Stimulated activated CD8-positive, alpha-beta memory T cell treated with anti-CD3 and anti-CD28 coated beads, Interleukin-15, amount 100 ng/mL, for 4 hours (primary cell): ENCODE data around the gene GIT1.
A peak's percentile ranks its signal among the peaks of the same experiment; 100 is the strongest.

Experiments used
- DNase-seq, 2 donors: peaks; one replicate each; pipeline ENCODE4 v3.0.0-alpha.2; 2020; ENCODE audit warnings: low read depth in 2 of 2

GIT1 gene

DNA sequence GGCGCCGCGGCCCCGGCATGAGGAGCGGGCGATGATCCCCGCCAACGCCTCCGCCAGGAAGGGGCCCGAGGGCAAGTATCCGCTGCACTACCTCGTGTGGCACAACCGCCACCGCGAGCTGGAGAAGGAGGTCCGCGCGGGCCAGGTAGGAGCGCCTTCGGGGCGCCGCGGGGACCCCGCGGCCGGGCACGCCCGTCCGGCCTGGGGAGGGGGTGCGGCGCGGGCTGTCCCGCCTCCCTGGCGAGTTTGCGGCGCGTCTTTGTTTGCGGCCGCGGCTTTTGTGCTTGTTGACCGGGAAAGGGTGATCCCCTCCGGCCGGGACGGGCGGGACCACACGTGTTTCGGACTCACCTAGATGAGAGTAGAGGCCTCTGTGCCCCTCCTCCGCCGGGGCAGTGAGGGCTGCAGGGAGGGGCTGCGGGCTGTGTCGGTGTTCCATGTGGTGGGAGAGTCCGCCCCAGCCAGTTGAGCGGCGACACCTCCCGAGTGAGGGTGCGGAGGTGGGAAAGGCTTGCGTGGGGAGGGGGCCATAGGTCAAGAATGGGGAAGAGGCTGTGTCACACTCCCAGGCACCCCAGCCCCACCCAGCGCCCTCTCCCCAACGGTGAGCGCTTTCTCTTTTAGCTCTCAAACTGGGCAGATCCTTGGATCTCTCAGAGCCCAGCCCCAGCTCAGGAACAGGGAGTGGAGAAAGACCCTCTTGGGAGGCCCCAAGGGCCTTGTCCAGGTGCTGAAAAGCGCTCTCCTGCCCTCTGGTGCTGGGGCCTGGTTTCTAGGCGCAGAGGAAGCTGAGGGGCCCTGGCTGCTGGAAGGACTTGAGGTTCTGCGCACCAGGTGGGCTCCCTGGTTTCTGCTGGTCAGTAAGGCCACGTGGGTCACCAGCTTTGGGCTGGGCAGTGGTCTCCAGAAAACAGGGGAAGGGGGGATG is 4.4 kb upstream of the GIT1 start:
- no peak for DNase-seq

DNA sequence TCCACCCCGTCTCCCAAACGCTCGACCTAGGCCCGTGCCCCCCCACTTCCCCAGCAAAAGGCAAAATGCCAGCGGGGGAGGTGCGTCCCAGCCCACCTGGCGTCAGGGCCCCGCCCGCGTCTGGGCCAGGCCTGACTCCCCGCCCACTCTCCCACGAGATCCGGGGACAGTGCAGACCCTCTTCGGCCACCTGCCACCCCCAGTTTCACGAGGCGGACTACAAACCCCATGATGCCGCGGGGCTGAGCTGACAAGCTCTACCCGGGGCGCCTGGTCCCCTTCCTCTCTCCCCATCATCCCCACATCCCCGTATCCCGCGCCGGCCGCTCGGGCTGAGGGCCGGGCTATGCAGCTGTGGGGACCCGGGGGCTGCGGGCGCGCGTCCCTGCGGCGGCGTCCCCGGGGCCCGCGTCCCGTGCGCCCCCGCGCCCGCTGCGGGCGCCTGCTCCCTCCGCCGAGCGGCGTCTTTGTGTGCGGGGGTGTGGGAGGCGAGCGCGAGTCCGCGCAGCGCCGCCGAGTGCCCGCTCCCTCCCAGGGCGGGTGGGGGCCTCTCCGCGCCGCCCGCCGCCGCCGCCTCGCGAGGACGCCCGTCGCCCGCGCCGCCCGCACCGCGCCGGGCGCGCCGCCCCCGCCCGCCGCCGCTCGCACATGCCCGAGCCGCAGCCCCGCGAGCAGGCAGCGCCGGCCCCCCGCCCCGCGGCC is 3.6 kb upstream of the GIT1 start, which contains the start of gene ANKRD13B:
Gene ANKRD13B, plus strand, starts transcription at position 283 of the 702 bp plus-strand sequence. CDS start 490 bp downstream, outside the sequence.
- DNase-seq: no peak

DNA sequence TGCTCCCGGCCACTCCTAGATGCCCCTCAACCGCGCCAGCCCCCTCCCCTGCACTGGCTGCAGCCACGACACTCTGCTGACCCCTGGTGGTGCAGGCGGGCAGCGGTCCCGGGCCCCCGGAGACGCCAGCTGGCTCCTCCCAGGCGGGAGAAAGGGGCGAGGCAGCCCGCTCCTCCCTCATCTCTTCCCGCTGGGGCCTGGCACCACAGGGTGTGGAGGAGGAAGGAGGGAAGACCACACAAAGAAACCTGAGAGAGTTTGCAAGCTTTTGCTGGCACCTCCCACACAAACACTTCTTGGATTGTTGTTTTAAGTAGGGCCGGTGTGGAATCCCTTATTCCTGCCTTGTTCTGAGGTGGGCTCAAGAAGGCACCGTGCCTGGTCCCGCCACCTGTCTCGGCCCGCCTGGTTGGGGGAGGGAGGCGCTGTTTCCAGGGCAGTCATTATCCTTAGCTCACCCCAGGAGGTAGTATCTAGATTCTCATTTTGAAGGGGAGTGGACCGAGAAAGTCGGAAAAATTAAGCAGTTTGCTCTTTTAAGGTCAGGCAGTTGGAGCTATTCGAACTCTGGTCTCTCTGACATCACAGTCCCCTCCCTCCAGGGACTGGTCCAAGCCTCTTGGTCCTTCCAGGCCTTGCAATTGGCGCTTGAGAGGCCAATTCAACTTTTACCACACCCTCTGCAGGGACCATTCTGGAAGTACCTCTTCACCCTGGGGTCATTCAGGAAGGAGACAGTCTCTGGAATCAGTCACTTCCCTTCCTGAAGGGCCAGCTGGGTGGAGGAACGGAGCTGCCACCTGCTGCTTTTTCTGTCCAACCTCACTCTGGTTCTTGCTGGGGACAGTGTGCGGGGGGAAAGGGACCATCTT is 2.5 kb upstream of the GIT1 start:
- peak in 1 of 2 donors; percentile 55 for DNase-seq

DNA sequence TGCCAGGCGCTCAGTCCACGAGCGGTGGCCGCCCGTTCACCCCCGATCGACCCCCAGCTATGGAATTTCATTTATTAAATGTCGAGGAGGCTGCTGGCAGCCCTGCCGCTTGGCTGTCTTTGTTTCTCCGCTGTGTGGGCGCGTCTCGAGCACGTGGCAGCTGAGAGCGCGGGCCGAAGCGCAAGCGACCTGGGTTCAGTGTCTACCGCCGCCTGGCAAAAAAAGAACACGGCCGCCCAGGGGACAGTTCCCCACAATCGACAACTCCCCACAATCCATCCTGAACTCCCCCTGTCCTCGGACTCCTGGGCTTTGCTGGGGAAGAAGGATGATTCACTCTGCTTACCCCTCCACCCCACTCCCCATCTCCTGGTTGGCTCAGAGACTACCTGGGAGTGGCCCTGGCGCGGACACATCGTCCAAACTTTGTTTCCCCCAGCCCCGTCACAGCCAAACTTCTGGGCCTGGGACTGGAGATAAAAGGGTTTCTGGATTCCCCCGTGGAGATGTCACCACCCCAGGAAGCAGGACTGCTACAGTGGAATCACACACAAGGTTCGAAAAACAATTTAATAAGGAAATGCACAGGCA is 1.8 kb upstream of the GIT1 start:
- no peak for DNase-seq

DNA sequence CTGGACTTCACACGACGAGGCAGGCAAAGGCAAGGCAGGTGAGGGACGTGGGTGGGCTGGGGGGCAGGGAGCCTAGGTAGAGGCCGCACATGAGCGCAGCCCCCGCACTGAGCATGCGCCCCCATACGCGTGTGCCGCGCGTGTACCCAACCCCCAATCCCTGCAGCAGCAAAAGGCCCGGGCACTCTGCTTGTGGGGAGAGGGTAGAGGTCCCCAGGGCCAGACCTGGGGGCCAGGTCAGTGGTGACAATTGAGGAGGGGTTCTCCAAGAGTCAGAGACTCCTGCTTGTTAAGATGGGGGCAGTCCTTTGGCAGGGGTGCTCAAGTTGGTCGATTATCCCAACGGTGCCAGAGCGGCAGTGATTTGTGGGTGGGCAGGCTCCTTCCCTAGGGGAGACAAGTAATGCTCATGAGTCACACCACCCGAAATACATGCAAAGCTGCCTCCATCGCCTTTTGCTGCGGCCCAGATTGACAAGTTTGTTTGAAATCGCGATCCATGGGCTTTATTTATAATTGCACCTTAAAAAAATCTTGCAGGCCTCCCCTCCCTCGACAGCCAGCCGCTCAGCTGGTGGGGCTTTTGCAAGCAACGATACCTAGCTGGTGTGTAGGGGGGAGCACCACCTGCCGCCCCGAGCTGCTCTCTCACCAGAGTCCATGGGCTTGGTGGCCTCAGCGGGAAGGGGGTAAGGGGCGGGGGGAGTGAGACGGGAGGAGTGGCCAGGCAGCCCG is 1.1 kb upstream of the GIT1 start:
- DNase-seq: no peak

DNA sequence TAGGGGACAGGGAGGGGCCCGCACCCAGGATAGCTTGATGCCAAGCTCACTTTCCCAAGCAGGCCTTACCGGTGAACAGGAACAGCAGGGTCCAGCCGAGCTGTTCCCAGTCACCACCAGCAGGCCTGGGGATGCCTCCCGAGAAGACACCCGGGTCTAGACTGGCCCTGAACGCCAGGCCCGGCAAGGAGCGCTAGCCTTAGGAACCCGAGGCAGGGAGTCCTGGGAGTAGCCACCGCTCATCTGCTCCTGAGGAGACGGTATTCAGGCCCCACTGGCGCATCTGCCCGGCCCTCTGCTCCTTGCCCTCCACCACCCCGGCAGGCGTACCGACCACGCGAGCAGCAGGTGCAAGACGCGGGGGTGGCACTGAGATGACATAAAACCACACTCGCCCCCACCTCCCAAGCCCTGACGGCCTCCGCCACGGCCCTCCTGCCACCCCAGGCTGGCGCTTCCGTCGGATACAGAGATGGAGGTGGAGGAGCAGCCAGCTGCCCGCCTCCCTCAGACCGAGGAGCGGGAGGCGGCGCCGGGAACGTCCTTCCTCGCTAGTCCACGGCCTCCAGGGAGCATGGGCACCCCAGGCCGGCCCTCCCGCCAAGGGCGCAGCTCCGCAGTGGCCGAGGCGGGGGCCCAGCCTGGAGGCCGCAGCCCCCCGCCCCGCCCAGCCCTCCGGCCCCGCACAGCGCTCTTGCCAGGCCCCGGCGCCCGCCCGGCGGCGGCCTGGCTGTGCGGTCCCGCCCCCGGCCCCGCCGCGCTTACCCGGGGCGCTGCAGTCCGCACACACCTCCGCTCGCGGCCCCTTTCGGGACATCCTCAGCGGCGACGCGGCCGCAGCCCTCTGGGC is 661 bp downstream of the GIT1 start:
- peak; percentile 63 to 73 for DNase-seq

DNA sequence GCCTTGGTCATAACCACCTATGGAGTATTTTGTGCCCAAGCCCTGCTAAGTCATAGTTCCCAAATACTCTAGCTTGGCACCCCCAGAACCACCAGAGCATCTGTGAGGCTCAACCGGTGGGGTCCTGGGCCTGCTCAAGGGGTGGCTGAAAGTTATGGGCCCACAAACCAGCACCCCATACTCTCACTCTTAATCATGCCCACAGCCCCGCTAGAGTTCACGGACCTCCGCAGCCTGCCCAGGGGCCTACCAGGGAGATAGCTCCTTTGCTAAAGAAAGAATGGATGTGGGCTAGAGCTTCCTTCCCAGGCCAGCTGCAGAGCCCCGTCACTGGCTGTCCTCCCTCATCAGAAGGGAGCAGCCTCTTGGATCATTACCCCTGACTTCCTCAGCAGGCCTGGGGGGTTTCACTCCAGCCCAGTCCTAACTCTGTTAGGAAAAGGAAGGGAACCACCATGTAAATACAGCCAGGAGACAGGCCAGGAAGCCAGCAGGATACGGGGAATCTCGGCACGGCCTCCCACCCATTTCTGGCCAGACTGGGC is 1.4 kb downstream of the GIT1 start:
- no peak for DNase-seq

DNA sequence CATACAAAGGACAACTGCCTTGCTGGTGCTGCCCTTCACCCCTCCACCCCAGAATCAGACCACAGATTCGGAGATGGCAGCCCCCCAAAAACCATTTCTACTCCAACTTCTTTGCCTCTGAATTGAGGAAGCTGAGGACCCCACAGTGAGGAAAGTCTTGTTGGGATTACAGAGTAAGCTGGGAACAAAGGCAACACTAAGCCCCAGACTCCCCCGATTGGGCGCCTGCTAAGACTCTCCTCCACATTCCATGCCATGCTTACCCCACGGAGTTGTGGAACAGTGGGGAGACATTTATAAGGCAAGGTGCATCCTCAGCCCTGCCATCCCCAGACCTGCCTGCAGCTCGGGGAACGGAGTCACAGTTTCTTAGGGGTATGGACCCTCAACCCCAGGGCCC is 1.9 kb downstream of the GIT1 start:
- DNase-seq: no peak

DNA sequence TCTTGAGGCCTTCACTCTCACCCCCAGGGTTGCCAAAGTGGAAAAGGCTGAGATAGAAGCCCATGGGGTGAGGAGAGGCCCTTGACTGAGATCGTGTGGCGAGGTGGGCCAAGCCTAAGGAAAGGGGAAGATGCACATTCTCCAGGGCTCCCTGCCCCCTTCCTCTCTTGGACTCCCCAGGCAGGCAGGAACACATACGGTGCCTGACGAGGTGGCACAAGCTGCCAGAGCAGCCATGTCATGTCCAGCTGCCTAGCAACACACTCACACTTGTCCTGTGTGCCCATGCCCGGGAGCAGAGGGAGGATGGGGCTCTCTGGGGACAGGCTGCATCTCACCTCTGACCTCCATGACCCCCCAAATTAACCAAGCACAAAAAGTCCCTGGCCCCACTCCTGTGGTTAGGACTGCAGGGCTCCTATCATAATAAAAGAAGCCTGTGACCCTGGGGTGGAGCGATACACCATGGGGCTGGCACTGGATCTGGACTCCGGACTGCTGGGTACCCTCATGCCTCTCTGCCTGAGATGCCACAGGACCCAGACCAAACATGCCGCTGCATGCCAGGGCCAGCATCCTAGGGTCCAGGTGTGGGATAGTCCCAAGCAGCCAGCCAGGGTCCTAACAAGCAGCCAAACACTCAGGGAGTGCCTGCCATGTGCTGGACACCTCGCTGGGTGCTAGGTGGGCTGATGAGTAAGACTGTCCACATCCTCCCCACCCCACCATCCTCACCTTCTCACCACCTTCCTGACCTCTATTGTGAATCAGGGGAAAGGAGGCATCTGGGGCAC is 2.6 kb downstream of the GIT1 start:
- no peak for DNase-seq

DNA sequence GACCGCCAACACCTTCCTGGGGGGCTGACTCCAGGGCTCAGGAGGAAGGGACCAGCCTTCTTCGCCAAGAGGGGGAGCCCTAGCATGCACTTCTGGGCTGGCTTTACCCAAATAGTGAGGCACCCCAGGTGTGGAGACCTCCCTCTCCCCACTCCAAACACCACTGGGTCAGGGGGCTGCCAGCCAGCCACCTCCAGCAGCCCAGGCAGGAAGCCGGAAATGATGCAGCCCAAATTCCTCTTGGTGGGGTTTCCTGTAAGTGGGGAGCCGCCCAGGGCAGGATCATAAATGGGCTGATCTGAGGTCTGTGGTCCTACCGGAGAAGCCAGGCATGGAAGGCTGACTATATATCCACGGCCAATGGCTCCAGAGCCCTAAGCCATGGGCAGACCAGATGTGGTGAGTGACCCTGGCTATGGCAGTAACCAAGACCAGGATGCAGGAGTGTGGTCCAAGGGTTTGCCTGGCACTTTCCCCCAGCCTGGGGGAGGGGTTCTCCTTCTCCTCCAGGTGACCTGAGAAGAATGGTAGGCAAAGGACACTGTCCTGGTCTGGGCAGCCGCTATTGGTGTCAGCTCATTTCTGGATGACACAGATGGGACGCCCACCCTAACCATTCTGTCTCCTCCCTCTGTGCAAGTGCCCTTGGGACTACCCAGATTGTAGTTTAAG is 4.2 kb downstream of the GIT1 start:
- DNase-seq: no peak

DNA sequence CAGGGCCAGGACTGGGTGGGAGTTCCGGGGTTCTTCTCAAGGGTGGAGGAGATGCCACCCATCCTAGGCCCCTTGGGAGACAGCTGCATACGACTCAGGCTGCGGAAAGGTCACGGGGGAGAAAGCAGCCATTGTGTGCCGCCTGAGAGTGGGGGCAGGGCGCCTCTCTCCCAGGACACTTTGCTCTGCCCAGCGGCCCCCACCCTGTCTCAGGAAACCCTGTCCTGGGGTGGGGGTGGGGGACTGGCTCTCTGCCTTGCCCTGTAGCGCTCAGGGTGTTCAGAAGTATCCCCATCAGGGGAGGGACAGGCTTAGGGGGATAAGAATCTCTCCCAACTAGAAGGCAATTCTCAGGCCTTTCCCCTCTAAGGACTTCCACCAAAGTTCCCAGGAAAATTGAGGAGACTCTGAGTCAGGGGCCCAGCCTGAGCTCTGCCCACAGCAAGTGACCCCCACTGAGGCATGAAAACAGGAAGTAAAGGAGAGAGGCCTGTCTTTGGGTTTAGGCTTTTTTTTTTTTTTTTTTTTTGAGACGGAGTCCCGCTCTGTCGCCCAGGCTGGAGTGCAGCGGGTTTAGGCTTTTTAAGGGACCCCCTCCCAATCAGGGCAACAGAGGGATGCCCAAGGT is 4.9 kb downstream of the GIT1 start:
- DNase-seq: no peak

DNA sequence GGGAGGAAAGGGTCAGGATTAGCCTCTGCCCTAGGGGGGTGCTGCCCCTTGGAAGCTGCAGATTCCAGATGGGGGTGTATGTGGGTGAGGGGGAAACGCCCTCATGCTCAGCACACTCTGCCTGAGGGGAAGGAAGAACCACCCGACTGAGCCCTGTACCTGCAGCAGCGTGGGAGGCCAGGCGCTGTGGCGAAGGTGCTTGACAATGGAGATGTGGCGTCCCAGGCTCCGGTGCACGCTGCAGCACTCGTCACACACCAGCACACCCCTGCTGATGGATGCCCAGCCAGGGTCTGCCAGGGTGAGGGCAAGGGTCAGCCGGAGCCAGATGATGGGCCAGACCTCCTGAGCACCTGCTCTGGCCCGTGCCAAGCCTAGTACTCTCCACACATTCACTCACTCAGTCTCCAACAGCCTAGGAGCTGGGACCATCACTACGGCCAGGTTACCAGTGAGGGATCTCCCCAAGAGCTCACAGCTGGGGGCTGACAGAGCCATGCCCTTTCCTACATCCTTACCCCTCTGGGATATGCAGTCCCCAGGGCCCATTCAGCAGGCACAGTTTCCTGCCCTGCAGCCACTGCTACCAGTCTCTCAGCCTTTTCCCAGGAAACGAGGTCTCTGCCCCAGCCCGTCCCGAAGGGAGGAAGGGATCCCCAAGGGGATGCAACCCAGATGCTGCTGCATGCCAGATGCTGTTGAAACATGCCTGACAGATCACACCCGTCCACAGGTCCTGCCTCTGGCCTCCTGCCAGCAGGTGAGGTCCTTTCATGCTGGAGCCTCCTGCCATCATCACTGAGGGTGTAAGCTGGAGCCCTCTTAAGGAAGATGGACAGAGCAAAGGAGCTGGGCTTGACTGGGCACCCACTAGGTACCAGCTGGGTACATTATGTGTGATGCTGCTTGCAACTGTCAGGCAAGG is 5.9 kb downstream of the GIT1 start:
- DNase-seq: no peak

DNA sequence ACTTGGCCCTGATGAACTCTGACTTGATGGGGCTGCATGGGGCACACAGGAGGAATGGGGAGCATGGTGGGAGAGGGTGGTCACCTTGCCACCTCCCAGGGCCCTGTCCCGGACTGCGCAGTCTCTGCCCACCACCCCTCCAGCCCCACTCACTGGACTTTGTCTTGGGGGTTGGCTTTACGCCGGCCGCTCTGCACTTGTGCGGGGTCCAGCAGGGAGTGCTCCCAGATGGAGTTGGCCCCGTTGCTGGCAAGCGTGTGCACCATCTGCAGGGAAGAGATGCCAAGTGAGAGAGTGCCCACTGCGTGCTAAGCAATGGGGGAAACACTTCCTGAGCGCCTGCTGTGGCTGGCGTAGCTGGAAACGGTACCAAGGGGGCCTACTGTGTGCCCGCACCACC is 6.7 kb downstream of the GIT1 start:
- no peak for DNase-seq

DNA sequence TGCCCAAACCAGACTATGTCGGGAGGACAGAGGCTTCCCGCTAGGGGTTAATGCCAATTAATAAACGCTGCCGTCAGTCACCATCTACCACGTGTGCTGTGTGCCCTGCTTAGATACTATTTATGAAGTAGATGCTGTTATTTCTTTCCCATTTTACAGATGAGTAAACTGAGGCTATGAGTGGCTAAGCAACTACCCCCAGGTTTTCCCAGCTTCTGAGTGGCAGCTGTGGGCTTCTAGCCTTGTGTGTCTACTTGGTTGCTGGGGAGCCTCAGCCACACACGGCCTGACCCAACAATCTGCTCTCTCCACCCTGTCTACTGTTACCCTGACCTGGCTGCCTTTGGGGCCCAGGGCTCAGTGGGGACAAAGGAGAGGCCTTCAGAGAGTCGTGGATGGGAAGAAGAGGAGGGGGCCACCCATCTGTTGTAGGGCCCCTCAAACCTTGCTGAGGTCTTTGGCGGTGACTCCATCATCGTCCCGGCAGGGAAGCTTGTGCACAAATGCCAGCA is 7.1 kb downstream of the GIT1 start:
- DNase-seq: no peak

DNA sequence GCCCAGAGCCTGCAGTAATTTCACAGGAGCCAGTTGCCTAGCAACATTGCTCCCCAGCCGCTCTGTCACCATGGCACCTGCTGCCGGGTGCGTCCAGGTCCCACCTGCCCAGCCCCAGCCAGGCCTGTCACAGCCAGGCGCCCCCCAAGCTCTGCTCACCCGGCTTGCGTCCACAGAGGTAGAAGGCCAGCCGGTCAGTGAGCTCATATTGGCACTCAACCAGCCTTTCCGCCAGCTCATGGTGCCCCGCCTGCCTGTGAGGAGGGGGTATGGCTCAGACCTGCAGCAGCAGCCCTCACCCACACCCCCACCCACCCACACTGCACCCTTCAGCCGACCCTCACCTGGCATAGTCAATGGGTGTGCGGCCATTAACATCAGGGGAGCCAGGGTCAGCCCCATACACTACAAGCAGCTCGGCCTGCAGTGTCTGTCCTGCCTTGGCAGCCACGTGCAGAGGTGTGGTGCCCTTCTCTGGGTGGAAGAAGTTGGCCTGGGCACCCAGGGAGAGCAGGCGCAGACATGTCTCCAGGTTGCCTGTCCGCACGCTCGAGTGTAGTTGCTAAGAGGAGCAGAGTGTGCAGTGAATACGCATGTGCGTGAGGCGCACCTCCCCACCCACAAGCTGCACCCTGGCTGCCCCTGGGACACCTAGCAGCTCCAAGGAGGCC is 7.7 kb downstream of the GIT1 start:
- DNase-seq: no peak
